ENCODE measurements around the gene DNMT3A.

The DNMT3A gene

DNA sequence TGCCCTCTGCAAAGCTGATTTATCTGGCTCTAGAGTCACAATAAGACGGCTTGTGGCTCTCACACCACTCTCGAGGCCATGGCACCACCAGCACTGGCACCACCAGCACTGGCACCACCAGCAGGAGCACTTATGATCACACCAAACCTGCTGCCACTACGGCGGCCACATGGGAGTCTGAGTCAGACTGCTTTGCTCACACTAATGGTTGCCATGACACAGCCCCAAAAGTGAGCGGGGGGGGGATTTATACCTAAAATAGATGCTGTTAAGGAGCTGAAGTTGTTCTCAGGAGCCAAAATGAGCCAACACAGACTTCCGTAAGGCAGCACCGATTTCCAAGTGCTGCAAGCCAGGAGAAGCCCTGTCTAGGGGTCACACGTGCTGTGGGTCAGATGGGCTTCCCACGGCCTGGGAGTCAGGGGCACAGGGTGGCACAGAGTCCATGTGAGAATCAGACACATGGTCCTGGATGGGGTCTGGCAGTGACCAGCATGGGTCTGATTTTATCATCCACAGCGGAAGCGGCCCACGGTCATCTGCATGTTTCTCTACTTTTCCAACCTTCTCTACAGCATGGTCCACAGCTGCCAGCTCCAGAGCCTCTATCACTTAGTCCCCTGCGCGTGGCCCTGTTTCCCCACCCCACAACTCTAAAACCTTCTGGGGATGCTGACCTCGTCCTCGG lies 16.7 kb downstream of the DNMT3A start:
- no peak for DNase-seq (ENCODE audit: low read depth)

DNA sequence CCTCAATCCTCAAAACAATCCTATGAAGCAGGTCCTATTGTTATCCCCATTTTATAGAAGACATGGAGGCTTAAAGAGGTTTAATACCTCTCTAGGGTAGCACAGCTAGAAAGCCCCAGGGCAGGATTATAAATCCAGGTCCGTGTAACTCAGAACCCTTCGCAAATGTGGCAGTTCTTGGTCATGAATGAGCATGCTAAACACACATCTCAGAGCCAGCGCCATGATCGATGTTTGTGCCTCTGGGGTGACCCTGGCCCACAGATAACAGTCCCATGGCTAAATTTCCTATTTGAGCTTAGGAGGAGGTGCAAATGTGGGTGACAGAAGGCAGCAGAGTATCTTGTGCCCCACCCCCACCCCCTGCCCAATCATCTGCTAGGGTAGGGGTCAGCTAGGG lies 17.5 kb downstream of the DNMT3A start:
- DNase-seq (ENCODE audit: low read depth): no peak

DNA sequence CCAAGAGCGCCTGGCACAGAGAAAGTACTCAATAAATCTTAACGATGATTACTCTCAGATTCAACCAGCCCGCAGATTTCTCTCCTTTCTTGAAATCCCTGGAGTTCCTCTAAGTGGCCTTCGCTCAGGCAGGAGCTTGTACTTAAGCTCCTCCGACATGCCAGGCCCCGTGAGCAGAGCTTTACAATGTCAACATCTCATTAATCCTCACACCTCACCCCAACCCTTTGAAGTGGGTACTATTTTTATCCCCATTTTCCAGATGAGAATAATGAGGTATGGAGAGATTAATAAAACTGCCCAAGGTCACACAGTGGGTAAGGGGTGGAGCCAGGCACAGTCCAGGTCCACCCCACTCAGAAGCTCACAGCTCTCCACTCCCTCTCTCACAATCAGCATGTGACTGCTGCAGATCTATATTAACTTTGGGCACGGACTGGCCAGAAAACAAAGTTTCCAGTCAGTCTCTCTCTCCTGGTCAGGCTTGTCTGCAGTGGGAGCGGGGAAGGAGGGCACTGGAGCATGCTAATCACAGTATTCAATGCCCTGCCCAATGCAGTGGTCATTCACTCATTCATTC lies 18.0 kb downstream of the DNMT3A start:
- no peak for DNase-seq (ENCODE audit: low read depth)

DNA sequence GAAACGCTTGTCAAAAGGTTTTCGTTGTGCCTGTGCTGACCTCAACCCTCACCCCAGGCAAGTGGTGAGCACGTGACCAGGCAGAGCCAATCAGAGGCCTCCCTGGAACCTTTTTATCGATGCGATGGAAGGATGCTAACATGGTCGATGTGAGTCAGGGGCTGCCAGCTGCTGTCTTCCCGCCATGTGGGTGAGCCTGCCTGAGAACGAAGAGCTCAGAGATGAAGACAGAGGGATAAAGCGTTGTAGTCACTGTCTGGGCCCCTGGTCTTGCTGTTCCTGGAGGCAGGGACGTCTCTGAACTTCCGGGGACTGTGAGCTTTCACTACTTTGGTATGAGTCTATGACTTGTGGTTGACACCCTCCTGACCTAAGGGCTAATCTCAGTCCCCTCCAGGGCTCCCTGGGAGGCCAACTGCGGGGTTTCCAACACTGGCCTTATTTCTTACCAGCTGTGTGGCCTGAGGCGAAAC lies 18.6 kb downstream of the DNMT3A start:
- DNase-seq (ENCODE audit: low read depth): no peak

DNA sequence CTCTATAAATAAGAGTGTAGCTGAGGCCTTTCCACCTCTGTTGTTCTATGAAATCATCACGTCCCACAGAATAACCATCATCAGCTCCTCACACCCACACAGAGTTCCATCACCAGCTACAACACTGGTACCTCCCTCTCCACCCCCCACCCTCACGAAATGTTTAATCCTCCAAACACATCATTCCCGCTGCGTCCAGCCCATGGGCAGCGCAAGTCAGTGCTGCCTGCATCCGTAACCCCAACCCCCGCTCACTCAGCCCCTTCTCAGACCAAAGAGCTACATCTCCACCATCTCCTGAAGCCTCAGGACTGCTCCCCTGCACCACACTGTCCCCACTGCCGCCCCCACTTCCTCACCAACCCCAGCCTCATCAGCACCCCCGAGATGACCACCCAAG lies 19.4 kb downstream of the DNMT3A start:
- no peak for DNase-seq (ENCODE audit: low read depth)

DNA sequence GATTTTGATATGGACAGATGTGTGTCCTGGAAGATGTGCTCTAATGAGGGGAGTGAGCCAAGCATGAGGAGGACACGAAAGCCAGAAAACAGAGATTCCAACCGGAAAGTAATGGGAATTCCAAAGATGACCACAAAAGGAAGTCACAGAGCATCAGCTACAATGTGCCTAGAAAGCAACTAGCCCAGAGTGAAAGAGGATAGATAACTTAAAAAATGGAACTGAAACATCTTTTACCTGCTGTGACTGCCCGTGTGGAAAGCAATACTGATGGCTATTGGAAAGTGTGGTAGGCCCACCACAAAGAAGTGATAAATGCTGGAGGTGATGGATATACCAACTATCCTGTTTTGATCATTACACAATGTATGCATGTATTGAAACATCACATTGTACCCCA lies 21.6 kb downstream of the DNMT3A start:
- no peak for DNase-seq (ENCODE audit: low read depth)

DNA sequence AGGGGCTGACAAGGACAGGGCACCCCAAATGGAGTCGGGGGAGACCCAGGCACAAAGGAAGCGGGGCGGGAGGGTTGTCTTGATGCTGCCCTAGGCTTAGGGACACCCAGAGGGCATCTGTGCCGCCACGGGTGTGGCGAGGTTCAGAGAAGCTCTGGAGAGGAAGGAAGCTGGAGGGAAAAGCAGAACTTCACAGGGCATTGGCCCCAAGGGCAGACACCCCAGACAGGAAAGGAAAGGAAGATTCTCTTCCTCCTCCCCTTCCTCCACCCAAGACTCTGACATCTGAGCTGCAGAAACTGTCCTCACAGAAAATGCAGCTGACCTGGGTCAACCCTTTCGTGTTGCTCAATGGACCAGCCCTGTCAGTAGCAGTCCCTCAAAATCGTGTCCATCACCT lies 25.6 kb downstream of the DNMT3A start:
- no peak for DNase-seq (ENCODE audit: low read depth)

DNA sequence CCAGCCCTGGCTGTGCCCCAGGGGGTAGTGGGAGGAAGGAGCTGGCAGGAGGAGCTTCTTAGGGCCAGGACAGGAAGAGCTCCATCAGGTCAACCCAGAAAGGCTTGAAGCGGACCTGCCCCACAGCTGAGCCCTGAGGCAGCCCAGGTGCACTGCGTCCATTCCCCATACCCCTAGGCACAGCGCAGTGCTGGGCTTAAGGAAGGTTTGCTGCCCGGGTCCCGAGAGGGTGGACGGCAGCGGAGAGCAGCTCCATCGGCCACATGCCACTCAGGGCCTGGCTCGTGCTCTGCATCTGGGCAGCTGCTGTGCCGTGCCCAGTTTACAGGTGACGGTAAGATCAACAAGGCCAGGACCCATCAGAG lies 26.4 kb downstream of the DNMT3A start:
- no peak for DNase-seq (ENCODE audit: low read depth)

DNA sequence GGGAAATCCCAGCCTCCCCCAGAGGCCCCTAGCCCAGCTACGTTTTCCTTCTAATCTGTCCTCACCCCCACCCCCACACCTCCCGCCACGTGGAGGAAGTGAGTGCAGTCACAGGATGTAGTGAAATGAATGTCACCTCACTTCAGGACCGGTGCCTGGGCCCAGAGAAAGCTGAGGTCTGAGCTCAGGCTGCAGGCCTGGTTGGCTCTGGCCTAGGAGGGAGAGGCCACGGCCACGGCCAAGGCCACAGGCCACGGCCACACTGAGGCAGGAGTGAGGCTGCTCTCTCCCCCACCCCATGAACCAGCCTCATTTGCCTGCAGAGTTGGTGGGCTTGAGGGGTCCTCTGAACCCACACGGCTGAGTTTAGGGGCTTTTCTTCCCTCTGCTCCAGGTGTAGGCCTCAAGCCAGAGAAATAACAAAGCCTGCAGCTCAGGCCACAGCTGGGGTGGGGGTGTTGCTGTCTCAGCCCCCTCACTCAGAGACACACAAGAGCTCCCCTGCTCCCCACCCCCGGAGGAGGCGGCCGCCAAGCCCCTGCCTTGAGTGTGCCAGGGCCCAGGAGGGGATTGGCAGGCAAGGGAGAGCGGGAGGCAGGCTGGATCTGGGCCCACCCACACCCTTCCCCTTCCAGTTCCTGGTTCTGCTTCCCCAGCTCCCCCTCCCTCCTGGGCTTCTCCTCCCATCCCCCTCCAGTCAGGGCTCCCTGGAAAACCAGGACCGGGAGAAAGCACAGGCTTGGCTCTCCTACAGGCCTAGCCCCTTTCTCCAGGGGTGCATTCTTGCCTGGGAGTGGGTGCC lies 27.0 kb downstream of the DNMT3A start:
- peak; percentile 80 for DNase-seq (ENCODE audit: low read depth)

DNA sequence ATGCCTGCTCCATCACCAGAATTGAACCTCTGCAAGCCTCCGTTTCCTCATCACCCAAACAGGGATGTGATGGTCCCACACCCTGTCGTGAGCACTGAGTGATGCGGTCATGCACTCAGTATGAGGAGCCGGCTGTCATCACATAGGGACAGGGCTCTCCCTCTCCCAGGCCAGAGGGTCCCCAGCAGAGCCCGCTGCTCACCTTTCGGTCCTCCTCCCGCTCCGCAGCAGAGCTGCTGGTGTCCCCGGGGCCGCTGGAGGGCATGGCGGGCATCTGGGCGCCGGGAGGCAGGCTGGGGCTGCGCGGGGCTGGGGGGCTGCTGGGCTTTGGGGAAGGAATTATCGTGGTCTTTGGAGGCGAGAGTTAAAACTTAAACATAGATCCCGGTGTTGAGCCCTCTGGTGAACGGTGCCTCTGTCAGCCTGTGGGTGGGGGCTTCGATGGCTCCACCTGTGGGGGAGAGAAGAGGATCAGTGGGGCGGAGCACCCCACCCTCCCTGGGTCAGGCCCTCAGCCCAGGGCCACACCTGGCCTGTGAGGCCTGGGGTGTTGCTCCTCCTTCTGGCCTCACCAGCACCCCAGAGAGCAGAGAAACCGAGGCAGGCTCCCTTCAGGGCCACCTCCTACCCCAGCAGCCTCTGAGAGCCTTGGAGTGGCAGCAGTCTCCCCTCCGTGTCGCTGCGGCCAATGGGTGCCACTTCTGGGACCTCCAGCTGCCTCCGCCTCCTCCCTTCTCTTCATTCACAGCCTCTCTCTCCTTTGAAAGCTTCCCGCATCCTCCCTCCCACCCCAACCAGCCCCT lies 27.8 kb downstream of the DNMT3A start:
- DNase-seq (ENCODE audit: low read depth): no peak

DNA sequence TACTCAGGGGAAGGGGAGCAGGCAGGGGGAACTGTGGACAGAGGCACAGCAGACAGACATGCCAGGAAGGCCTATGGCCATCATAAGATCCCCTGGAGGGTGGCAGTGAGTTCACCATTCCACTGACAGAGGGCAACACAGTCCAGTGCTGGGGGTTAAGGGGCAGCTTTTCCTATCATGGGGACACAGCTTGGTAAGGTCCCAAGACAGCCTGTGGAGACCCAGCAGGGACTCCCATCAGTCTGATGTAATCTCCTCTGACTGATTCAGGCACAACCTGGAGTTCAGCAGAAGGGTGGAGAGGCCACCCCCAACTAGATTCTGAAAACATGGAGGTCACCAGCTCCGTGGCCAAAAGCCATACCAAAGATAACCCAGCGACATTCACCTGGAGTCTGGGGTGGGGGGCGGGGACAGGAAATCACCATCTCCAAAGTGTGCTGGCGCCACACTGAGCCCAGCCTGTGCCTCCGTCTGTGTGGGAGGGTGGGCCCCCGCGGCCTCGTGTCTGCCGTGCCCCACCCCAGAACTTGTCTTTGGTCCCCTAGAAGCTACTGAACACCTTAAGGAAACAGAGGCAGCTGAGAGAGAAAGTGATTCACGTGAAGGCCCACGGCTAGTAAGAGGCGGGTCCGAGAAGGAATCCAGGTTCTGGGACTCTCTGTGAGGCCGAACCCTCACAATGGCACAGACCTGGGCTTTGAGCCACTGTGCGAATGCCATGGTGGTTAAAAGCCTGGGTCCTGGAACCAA lies 28.6 kb downstream of the DNMT3A start:
- DNase-seq (ENCODE audit: low read depth): no peak

DNA sequence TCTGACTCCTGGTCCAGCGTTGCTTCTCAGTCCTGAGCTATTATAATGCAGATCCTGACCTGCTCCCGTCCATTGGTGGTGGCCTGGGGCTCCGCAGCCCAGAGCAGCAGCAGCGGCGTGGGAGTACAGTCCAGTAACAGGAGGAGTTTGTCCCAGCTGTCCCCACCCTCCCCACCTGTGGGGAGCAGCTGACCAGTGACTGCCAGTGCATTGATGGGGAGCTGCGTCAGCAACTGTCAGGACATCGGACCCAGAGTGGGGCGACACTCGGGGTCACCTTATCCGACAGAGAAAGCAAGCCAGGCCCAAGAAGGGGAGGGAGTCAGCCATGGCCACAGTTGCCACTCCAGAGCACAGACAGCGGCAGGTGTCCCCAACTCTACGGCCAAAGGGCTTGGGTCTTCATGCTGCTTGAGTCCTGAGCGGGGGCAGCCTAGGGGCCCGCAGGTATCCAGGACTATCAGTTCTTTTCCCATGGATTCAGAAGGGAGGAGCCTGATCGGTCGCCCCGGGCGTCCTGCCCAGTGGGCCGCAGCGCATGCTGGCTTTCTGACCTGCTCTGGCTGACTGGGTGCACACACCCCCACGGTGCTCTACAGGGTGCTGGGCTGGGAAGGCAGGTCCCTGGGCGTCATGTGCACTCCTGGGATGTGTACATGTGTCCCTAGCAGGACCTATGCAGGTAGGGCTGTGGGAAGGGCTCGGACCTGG lies 29.7 kb downstream of the DNMT3A start:
- no peak for DNase-seq (ENCODE audit: low read depth)

DNA sequence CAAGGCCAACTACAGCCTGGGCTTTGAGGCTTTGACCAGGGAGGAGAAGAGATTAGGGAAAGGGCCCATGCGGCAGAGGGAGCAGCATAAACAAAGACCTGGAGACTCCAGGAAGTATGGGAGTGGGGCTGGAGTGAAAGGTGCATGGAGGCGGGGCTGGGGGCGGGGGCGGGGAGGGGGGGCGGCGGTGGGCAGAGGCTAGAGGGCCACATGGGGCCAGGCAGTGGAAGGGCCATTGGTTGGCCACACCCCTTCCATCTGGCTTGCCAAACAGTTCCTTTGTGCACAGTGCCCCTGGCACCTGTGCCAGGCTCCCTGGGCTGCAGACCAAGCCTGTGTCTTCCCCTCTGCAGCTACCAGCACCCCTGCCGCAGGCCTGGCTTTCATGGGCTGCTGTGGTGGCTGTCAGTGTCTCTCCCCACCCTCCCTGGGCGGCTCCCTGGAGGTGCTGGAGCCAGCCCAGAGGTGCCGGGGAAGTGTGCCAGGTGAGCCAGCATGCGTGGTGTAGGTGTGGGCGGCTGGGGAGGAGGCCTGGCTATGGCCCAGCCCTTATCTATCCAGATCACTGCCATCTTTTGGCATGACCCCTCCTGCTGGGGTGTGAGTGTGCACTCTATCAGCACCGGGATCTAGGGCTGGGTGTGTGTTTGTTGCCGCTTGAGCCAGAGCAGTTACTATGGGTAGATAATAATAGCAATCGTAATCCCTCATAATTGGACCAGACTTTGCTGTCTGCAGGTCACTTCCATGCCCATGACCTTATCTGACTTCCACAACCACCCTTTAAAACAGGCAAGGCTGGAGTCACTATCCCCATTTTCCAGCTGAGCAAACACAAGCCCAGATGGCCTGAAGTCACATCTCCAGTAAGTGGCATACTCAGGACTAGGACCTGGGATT lies 30.5 kb downstream of the DNMT3A start:
- DNase-seq (ENCODE audit: low read depth): no peak

DNA sequence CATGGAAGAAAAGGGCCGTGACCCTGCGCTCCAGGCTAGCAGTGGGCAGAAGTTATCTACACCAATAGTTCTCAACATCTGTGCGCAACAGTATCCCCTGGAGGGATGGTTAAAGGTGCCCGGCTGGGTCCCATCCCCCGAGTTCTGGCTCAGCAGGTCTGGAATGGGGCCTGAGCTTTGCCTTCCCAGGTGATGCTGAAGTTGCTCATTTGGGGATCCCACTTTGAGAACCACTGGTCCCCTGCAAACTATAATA lies 31.1 kb downstream of the DNMT3A start:
- DNase-seq (ENCODE audit: low read depth): no peak

DNA sequence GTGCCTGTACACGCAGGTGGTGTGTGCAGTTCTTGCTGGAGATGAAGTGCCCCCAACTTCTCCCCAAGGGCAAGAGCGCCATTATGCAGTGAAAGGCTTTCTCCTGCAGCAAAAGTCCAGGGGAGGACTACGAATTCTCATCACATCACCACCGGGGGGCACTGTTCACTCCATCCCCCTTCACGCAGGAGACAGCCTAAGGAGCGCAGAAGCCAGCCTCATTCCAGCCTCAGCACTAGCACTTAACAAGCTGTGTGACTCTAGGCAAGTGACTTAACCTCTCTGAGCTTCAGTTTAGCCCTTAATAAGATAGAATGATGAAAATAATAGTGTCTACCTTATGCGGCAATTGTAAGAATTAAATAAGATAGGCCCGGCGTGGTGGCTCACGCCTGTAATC lies 32.3 kb downstream of the DNMT3A start:
- peak; percentile 51 for DNase-seq (ENCODE audit: low read depth)

DNA sequence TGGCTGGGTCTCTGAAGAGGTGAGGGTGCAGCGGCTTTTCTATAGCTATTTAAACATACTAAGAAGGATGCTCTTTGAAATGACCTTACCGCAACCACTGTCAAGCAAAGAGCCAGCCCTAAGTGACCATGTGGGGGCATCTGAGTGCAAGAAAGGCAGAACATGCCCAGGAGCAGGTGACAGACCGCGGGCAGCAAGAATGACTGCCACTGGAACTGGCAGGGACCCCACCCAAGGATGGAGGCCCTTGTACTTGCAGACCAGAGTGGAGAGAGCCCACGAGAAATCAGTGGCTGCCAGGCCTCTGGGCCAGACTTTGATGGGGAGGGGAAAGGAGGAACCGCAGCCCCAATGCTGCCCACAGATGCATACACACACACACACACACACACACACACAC lies 33.1 kb downstream of the DNMT3A start:
- no peak for DNase-seq (ENCODE audit: low read depth)

DNA sequence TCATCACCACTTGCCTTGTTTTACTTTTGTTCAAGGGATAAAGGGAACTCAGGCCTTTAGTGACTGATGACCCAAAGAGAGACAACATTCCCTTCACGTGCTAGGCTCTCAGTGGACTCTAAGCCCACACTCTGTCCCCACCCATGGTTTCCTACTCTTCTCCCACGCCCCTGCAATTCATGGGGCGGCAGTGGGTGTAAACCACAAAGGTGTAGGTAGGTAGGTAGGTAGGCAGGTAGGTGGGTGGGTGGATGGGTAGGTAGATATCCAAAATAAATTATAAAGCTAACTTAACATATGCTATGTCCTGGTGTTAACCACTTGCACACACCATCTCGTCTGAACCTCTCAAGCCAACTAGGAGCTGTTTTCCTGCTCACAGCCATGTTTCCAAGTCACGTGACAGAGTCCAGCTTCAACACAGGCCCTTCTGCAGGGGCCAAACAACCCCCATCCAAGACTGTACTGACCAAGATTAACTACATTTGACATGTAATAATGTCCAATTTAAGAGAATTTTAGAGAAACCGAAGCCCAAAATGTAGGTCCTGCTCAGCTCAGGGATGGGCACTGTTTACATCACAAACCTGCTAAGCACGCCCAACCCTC lies 33.7 kb downstream of the DNMT3A start:
- DNase-seq (ENCODE audit: low read depth): no peak

DNA sequence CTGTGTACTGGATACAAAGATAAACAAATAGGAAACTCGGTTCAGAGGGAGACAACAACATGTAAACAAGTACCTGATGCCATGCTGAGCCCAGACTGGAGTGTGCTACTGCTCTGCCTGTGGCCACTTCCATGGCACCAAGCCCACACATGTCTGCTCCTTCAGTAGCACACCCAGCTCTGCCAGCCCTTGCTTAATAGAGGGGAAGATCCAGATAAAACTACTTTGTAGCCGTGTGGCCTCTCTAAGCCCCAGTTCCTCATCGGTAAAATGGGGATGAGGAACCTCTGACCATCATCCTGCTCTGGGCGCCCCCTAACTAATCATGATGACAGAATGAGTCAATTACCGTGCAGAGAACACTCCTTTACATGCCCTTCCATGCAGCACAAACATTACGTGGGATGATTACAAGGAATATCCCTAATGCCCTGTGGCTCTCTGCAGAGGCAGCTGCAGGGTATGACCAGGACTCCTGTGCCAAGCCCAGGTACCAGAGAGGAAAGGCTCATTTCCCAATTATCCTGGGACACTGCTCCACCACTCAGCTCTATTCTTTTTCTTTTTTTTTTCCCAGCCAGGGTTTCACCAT lies 34.9 kb downstream of the DNMT3A start:
- DNase-seq (ENCODE audit: low read depth): no peak

DNA sequence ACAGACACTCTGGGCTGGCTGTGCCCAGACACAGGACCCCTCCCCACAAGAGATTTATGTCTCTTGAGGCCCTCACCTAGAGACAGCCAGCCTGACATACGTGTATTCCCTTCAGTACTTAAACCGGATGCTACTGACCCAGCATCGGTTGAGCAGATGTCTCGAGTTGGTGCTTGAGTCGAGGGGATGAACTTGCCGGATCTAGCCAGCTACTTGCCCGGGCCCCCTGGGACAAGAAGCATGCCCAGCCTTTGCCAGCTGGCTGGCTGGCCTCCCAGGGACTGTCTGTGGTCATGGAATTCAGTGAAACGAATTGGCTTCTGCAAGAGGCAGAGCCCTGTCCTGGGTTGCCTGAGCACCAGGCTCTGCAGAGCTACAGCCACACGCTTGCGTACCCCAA lies 36.0 kb downstream of the DNMT3A start:
- no peak for DNase-seq (ENCODE audit: low read depth)
